ENCODE data around the gene BMAL2.

Gene BMAL2

DNA sequence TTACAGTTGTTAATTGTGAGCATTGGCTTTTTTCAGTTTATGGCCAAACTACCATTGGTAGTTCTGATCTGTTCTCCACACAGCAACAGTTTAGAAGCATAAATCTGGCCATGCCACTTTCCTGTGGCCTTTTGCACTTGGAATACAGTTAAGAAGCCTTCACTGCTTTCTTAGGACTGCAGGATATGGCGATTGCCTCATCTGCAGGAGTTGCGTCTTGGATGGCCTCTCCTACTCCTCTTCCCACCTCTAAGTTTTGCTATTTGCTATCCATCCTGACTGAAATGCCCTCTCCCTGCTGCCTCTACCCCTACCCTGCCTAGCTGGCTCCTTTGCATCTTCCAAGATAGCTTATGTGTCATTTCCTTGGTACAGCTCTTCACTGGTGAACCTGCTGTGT, 12.8 kb upstream of the BMAL2 start:
- no peak for DNase-seq (ENCODE audit: low read depth)

DNA sequence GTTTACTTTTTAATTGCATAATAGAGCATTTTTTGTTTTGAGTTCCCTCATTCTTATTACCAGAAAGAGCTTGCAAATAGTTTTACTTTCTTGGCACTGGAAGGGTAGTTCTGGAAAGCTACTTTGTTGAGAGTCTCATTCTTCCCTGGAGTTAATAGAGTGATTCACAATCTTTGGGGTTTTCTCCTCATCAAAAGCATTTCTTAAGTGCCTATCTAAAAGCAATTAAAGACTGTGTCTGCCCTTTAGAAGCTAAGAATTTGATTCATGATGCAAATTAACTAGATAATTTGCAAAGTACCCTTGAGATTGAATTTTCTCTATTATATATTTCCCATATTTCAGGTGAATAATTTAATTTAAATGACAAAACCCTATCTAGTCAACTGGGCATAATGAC, 8.1 kb upstream of the BMAL2 start:
- DNase-seq (ENCODE audit: low read depth) = no peak

DNA sequence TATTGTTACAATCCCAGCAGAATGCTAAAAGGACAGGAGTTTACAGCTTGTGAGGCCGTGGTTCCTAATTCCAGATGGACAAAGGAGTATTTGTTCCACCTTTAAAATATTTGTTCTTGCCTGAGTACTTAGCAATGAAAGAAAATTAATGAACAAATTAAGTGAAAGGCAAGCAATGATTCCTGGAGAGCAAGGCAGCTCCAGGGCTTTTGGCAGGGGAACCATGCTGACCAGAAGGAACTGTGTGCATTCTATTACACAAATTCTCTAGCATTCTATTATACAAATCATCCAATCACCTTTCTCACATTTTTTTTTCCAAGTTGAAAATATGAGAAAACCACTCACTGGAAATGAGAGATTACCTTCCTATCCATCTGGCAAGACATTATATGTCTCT, 1.8 kb upstream of the BMAL2 start:
- DNase-seq (ENCODE audit: low read depth) = no peak

DNA sequence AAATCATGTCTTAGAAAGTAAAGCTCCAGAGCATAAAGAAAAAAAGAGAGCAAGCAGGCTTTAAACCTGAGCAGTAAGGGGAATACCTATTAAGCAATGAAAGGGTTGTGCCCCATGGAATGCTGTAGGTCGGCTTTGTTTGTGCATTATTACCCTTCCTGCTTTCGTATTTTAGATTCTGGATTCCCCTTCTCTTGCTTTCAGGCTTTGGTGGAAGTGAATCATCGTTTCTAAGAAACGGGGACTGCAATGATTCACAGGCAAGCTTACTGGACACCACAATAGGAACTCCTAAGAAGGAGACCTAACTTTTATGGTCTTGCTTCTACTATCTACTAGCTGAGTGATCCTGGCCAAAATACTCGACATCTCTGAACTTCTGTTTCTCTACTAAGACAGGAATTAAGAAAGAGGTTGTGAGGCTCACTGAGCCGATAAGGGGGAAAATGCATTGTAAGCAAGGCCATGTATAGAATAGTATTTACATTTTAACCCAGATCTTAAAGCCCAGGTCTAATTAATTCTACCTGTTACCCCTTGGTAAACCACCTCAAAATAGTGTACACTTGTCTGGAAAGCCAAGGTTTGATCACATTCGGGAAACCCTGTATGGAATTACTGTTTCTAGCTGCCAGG, 1.2 kb upstream of the BMAL2 start:
- DNase-seq (ENCODE audit: low read depth) = peak; percentile 37

DNA sequence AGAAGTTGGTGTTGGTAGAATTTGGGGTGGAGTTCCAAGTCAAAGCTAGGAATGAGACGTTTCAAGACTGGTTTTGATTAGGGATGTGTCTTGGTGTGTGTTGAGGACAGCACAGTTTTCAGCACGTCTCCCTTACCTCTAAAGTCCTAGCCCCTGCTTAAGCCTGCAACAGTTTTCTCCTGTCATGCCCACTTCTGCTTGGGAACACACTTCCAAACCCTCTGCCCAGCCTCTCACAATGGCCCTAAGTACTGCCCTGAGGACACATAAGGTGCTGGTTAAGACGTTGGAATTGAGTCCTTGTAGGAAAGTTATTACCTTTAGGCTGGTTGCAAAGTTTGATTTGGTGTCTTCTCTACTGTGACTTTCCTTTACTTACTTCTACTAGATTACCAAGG, 710 bp upstream of the BMAL2 start:
- no peak for DNase-seq (ENCODE audit: low read depth)

DNA sequence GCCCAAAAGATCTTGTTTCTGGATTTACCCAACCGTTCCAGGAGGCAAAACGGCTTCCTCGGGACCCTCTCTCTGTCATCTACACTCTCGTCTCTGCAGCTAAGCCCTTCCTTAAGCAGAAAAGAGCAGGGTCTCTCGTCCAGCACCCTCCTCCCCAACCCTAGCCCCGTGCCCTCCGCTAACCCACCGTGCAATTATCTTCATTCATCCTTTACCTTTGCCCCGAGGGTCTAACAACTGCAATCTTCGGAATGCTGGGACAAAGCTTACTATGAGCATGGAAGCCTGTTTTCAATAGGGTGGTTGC, 276 bp upstream of the BMAL2 start:
- DNase-seq (ENCODE audit: low read depth) = no peak

DNA sequence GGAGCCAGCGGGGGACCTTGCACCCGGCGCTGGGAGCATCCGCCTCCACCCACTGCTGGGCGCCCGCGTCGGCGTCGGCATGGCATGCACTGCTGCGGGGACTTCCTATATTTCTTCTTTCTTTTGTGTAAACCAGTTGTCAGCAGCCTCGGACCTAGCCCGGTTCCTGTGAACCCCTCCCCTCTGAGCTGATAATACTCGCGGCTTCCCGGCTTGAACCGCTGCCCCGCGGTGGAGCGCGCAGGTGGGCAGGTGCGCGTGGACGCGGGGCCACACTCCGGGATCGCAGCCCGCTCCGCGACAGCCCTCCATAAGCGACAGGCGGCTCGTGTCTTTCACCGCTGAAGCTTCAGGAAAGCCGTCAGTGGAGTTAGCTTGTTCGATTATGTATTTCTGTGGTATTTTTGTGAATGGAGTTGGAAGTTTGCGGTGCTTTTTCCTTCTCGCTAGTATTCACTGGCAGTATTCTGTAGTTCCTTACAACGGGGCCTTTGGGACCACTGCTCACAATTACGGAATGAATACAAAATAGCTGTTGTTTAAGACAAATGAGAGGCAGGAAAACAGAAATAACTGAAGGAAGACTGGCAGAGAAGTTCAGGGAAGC, 870 bp downstream of the BMAL2 start:
- no peak for DNase-seq (ENCODE audit: low read depth)

DNA sequence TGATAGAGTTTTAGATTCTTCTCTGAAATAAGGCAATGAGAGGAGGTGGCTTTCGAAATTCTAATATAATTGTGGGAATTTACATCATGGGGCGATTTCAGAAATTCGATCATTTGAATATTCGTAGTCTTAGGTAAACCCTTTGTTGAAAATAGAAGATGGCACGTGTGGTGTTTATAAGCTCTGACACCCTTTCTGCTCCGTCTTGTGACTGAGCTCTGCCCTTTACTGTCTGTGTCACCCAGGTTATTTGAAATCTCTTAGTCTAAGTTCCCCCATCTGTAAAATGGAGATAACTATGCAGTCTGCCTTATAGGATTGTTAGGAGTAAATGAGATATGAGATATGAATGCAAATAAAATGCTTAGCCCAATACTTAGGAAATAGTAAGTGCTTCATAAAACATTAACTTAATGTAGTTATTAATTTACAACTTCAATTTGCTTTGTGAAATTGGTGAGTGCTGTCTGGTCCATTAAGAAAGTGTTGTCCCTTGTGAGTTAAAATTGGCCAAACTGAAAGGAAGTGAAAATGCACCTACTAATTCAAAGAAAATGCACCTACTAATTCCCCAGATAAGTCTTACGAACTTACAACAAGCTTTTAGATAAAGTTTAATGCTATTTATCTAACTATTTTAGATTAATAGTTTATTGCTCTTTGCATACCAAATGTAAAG, 1.5 kb downstream of the BMAL2 start:
- no peak for DNase-seq (ENCODE audit: low read depth)

DNA sequence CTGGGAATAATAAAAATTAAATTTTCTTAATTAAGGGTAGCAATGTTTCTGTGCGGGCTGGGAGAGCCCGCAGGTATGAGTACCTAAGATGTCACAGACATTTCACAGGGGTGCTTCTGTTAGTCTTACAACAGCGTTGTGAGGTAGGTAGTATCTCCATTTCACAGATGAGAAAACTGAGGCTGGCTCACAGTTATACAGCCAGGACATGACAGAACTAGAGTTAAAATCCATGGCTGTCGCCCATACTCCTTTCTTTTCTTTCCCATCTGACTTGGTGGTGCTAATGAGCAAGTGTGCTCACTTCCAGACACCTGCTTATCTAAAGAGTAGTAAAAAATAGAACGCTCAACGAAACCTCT, 2.1 kb downstream of the BMAL2 start:
- no peak for DNase-seq (ENCODE audit: low read depth)

DNA sequence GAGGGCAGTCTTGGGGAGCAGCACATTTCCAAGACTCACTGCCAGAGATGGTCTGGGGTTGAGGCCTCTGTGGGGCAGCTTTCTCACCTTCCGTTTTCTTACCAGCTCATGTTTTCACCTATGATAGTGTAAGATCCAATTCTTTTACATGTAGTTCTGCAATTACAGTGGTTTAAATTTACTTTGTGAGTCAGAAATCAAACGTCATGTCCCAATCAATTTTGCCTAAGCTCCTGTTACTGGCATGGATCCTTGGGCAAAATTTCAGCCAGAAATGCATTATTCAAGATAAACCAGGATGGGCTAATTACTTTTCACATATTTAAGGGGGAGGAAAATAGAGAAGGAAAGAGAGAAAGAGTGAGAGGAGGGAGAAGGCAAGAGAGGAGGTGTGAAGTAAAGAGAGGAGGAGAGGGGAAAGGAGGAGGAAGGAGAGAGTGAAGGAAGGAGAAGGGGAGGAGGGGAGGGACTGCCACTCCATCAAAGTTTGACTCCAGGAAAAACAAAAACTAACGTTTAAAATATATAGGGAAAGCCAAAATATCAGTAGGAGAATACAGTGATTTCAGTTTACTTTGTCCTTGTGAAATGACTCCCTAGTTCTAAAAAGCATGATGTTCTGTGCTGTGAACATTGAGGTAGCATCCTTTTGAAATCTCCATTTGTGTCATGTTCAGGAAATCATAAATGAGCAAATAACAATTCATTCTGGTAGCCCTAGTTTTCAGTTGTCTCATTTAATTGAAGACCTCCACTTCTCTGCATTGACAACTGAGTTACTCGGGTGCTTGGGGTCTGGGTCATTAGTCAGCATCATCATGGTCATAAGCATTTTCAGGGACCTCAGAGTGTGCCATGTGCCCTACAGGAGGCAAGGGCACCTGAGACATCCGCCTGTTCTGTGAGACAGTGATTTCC, 3.0 kb downstream of the BMAL2 start:
- no peak for DNase-seq (ENCODE audit: low read depth)

DNA sequence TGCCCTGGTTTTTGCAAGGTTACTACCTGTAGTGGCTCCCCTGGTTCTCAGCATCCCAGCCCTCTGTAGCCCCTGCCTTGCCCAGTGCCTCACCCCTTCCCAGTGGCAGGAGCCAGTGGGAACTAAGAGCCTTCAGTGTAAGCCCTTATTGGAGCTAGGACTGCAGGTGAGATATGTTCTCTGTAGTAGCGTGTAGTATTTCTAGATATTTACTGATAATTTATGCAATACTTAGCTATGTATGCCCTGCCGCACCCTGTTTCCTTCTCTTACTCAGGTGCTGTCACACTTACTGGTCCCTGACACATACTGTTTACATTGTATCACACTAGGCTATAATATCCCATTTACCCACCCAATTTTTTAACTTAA, 3.6 kb downstream of the BMAL2 start:
- DNase-seq (ENCODE audit: low read depth) = no peak

DNA sequence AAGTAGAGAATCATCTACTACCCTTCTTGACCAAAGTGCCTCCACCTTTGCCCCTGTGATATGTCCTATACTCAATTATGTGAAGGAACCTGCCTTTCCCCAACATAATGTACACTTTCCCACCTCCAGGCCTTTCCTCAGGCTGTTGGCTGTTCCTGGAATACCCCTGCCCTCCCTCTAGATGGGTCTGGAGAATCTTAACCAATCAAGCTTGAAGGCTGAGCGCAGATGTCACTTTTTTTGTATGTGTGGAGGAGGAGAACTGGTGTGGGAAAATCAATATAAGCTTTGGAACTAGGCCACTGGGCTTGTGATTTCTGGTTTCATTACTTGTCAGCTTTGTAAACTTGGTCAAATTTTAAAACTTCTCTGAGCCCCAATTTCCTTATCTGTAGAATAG, 4.7 kb downstream of the BMAL2 start:
- DNase-seq (ENCODE audit: low read depth) = no peak

DNA sequence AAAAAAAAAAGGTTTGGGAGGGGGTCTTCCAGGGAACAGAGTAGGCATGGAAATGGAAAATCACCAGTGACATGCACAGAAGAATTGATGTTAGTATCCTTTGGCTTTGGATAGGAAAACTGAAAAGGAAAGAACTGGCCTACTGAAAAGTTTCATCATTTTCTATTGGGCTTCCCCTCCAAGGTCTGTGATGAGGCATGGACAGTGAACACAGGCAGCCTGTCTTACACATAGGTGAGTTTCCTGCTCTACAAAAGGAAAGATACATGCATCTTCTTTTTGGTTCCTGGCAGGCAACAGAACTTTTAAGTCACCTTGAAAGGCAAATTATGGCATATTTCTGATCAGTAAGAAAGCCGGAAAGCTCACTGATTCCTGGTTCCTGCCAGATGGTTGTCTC, 5.8 kb downstream of the BMAL2 start:
- no peak for DNase-seq (ENCODE audit: low read depth)

DNA sequence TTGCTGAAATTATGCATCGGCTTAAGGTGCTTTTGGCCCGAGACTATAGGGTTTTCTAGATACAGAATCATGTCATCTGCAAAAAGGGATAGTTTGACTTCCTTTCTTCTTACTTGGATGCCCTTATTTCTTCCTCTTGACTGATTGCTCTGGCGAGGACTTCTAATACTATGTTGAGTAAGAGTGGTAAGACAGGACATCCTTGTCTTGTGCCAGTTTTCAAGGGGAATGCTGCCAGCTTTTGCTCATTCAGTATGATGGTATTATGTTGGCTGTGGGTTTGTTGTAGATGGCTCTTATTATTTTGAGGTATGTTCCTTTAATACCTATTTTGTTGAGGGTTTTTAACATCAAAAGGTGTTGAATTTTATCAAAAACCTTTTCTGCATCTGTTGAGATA, 8.3 kb downstream of the BMAL2 start:
- DNase-seq (ENCODE audit: low read depth) = no peak

DNA sequence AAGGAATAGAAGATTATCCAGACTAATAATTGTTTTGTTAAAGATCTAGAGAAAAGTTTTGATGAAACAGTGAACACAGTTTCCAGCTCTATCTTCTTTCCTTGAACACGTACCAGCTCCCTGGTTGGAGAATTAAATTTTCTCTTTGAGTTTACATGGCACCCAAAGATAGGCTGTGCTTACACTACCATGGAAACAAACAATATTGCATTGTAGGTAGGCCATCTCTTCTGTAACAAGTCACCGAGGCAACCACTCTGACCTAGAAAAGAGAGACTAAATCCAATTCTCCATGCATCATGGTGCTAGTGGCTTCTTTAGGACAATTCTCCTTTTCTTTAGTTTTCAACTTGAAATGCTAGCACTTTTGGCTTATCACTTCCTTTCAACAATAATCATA, 9.9 kb downstream of the BMAL2 start:
- no peak for DNase-seq (ENCODE audit: low read depth)

DNA sequence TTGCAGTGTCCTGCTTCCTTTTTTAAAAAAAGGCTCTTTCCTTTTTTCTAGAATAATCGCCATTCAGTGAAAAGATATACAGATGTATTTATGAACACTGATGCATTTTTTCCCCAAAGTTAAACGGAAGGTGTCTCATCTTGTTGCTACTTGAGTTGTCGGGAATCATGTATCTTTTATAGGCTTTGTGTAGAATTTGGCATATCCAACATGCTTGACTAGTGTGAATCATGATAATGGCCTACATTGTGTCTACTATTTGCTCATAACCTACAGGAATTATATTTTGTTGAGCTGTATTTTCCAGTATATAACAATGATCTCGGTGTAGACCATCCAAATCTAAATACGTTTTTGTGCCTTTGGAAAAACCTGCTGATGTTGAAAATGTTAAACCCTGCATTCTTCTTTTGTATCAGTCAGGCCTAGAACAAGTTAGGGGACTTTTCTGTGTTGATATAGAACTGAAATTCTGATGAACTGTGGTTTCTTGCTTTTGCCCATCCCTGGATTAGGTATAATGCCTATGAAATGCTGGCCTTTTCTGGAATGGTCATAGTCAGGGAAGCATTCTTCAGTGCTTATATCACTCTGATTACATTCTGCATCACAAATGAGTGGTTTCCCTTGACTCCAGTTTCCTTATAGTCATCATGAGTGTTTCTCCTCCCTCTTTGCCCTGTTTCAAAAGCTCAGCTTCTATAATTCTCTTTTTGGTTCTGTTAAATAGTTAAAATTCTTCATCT, 10.8 kb downstream of the BMAL2 start:
- no peak for DNase-seq (ENCODE audit: low read depth)

DNA sequence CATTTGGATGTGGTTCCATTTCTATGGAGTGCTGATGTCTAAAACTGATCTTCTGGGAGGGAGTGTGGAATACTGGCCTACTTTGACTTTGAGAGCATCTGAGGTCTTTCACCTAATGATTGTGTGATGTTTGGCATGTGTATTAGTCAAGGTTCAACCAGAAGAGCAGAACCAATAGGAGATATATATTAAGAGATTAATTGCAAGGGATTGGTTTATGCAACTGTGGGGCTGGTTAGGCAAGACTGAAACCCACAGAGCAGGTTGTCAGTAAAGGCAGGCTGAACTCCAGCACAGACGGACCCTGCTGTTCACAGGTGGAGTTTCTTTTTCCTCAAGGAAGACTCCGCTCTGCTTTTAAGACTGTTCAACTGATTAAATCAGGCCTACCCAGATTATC, 11.6 kb downstream of the BMAL2 start:
- DNase-seq (ENCODE audit: low read depth) = no peak

DNA sequence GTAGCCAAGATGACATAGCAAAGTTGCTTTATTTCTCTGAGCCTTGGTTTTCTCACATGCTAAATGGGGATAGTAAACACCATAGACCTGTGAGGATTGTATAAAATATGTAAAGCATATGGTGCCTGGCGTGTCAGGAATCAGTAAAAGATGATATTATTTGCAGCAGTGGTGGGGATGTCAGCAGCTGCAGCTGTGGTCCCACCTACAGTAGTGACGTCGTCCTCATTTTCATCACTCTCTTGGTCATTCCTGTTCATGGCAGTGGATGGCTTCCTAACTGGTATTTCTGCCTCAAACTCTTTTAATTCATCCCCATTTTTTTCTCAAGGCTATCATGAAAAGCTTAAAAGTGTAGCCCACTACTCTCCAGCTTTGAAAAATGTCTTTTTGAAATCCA, 12.1 kb downstream of the BMAL2 start:
- DNase-seq (ENCODE audit: low read depth) = no peak

DNA sequence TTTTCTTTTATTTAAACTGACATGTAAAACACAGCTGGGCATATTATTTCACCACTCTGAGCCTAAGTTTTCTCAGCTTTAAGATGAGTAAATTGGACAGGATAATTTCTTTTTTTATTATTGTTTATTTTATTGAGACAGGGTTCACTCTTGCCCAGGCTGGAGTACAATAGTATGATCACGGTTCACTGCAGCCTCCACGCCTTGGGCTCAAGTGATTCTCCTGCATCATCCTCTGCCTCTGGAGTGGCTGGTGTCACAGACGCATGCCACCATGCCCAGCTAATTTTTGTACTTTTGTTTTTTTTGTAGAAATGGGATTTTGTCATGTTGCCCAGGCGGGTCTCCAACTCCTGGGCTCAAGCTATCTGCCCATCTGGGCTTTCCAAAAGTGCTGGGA, 12.7 kb downstream of the BMAL2 start:
- no peak for DNase-seq (ENCODE audit: low read depth)

DNA sequence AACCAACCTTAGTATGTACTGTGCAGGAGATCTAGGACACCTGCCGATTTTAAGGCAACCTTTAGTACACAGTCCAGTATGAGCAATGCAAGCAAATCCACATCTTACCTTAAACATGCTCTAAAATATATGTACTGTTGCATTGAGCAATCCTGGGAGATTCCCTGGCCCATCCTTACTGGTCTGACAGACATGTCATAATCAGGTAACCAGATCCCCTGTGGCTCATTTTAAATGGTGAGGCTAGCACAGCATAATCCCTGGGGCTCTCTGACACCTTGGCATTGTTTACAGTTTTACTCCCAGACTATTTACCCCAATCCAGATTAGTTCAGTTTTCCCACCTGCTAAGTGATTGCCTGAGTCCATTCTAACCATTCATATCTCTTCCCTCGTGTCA, 15.1 kb downstream of the BMAL2 start:
- DNase-seq (ENCODE audit: low read depth) = no peak

DNA sequence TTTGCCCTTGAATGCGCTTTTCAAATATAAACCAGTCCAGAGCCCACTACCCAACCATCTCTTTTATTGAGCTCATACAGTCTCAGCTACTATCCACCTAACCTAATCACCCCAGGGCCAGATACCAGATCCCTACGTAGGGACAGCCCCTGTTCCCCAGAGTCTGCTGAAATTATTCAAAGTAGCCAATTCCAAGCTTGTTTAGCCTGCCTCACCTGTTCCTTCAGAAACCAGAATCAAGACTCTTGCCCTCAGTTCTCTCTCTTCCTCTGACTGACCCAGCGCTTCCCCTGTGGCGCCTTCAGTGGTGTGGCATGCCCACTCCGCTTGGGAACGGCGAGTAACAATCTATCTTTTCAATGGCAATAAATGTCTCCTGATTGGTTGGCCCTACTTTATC, 18.8 kb downstream of the BMAL2 start:
- no peak for DNase-seq (ENCODE audit: low read depth)

DNA sequence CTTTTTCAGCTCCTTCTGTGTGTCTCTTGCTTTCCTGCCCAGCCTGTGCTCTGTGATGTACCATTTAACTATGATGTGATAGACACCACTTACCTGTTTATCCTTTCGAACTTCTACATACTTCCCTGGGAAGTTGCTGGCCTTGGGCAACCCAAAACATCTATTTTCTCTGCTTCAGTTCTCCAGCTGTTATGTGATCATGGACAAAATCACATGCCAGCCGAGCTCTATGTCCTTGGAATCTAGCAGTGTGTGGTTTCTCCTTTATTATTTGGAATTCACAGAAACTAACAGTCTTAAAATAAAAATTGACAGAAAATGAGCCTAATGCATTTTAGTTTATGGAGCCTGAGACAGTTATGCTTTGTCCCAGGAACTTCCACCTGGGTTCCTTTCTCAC, 22.9 kb downstream of the BMAL2 start:
- DNase-seq (ENCODE audit: low read depth) = no peak

DNA sequence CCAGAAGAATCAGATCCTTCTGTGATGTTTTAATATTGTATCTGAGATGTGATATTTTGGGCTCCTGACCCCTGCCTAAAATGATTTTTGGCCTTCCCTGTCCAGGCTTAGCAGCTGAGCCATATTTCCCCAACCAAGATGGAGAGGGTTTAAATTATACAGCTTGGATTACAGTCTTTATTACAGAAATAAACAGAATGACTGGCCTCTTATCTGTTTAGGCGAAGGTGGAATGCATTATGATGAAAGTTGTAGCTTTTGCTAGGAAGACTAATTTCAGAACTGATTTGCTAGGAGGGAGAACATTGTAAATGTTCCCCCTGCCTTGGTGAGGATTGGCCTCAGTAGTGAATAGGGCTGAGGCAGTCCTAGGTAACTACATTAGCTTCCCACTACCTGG, 23.3 kb downstream of the BMAL2 start:
- no peak for DNase-seq (ENCODE audit: low read depth)
